ENCODE results near the gene MARCHF10.
"Not testable (repeated sequence)": the region's sequence is repeated elsewhere in the genome, so short reads cannot be mapped to it uniquely, and the experiment has no call there.

DNA sequence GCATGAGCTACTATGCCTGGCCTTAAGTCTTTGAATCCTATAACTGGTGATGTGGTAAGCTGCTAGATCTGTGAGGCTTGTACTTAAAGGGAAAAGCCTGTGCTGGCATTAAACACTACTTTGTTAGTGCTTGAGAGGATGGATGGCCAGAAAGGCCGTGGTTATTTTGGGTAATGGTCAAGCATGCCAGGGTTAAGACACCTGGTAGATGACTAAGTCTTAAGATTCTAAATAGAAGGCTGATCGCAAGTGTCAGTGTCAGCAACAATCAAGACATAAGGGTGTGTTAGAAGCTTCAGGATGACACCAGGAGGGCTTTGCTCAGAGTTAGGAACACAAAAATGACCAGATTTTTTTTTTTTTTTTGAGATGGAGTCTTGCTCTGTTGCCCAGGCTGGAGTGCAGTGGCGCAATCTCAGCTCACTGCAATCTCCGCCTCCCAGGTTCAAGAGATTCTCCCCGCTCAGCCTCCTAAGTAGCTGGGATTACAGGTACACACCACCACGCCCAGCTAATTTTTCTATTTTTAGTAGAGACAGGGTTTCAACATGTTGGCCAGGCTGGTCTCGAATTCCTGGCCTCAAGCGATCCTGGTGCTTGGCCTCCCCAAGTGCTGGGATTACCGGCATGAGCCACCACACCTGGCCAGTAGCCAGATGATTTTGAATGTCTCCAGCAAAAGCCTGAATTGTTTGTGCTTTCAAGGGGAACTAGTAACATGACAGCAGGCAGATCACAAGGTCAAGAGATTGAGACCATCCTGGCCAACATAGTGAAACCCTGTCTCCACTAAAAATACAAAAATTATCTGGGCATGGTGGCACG, 41.7 kb upstream of the MARCHF10 start:
- TF ChIP-seq, protein P1, sequence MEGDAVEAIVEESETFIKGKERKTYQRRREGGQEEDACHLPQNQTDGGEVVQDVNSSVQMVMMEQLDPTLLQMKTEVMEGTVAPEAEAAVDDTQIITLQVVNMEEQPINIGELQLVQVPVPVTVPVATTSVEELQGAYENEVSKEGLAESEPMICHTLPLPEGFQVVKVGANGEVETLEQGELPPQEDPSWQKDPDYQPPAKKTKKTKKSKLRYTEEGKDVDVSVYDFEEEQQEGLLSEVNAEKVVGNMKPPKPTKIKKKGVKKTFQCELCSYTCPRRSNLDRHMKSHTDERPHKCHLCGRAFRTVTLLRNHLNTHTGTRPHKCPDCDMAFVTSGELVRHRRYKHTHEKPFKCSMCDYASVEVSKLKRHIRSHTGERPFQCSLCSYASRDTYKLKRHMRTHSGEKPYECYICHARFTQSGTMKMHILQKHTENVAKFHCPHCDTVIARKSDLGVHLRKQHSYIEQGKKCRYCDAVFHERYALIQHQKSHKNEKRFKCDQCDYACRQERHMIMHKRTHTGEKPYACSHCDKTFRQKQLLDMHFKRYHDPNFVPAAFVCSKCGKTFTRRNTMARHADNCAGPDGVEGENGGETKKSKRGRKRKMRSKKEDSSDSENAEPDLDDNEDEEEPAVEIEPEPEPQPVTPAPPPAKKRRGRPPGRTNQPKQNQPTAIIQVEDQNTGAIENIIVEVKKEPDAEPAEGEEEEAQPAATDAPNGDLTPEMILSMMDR (conservative IDR thresholded peaks at IDR 0.05) = not testable (repeated sequence)
- TF ChIP-seq ZFX (IDR thresholded peaks at IDR 0.05) = not testable (repeated sequence)
